GM12878 (cell line): ENCODE measurements around the gene LIMCH1. TPM values are rescaled to one million over a fixed set of nuclear protein-coding genes. Genes with fewer than 3 reads are reported as not detected.

Experiments used
- ATAC-seq: fragments of 200-7000 bp; cut with Tn5 transposase; 3 replicates; pipeline ENCODE4 v1.9.1; 2020; ENCODE audit warnings: mild to moderate bottlenecking, moderate library complexity
- BruUV-seq: library from RNA; stranded (reverse); fragments of 400-500 nt; replicated peaks from 2 replicates; lab custom pipeline; 2021; lab: Mats Ljungman, UMichigan
- CTCF ChIA-PET: fragments of 300-600 bp; sonication (Branson Sonifier 250); formaldehyde crosslinking; extraction: SDS; loops from one replicate; lab custom pipeline; 2021; ENCODE audit warnings: inconsistent platforms; lab: Yijun Ruan, JAX
- POLR2A ChIA-PET: fragments of 350-600 bp; formaldehyde crosslinking; extraction: SDS; loops from one replicate; lab custom pipeline; 2021; ENCODE audit warnings: inconsistent platforms; lab: Charles Lee
- RAD21 ChIA-PET: fragments of 300-600 bp; sonication (Branson Sonifier 250); formaldehyde crosslinking; loops from one replicate; lab custom pipeline; 2023; ENCODE audit warnings: antibody characterized with exemption; ENCODE audit not compliant: unreplicated experiment; lab: Charles Lee
- SMC1A ChIA-PET: fragments of 300-600 bp; sonication (Branson Sonifier 250); formaldehyde crosslinking; loops from one replicate; lab custom pipeline; 2023; ENCODE audit not compliant: unreplicated experiment, uncharacterized antibody; lab: Charles Lee
- DNase-seq: peaks from one replicate; pipeline ENCODE4 v3.0.0-alpha.2; 2011; ENCODE audit warnings: low read depth, low spot score
- FAIRE-seq: peaks from 3 replicates; lab custom pipeline; 2011; peaks lifted over from hg19 to GRCh38; lab: Jason Lieb, UNC
- H2AFZ ChIP-seq: 2 replicates; pipeline ENCODE4 v1.6.0; 2011; ENCODE audit warnings: low read depth, low read length, control low read depth; ENCODE audit not compliant: control insufficient read depth
- H3K27ac ChIP-seq: 2 replicates; pipeline ENCODE4 v1.5.1; 2011; ENCODE audit warnings: control low read depth; ENCODE audit not compliant: control insufficient read depth, insufficient read depth
- H3K27me3 ChIP-seq, 2 experiments: replicated peaks in 1 of 2; 2 replicates each; pipeline versions ENCODE4 v1.6.0 to v1.6.1; 2011; ENCODE audit warnings: low read length in 1 of 2; ENCODE audit not compliant: control insufficient read depth in 2 of 2, insufficient read depth in 2 of 2
- H3K36me3 ChIP-seq, 2 experiments: 2 replicates each; pipeline ENCODE4 v1.5.1; 2011; ENCODE audit warnings: low read length in 1 of 2; ENCODE audit not compliant: control insufficient read depth in 2 of 2, insufficient read depth in 2 of 2
- H3K4me1 ChIP-seq: 2 replicates; pipeline ENCODE4 v1.6.1; 2011; ENCODE audit warnings: mild to moderate bottlenecking, low read length, moderate library complexity, mixed read lengths; ENCODE audit not compliant: control insufficient read depth, insufficient read depth
- H3K4me2 ChIP-seq: 2 replicates; pipeline ENCODE4 v1.6.0; 2011; ENCODE audit warnings: control low read depth; ENCODE audit not compliant: control insufficient read depth, insufficient read depth
- H3K4me3 ChIP-seq: fragments of 200-600 bp; sonication (generic); 2 replicates; pipeline ENCODE4 v1.5.1; 2016
- H3K79me2 ChIP-seq: 2 replicates; pipeline ENCODE4 v1.6.0; 2011; ENCODE audit warnings: low read length; ENCODE audit not compliant: control insufficient read depth, insufficient read depth
- H3K9ac ChIP-seq: 2 replicates; pipeline ENCODE4 v1.8.0; 2011; ENCODE audit warnings: low read length, control low read depth, mixed read lengths; ENCODE audit not compliant: control insufficient read depth, insufficient read depth
- H3K9me3 ChIP-seq: replicated peaks from 3 replicates; pipeline ENCODE4 v1.5.1; 2011; ENCODE audit warnings: mild to moderate bottlenecking, low read length; ENCODE audit not compliant: control insufficient read depth, insufficient read depth
- H4K20me1 ChIP-seq: 2 replicates; pipeline ENCODE4 v1.6.0; 2011; ENCODE audit not compliant: control insufficient read depth, insufficient read depth
- BRCA1 ChIP-seq: IDR thresholded peaks from 2 replicates; pipeline ENCODE4 v1.6.1; 2011; ENCODE audit warnings: low read depth, low read length, improper control_type of control experiment
- DPF2 ChIP-seq: fragments of 450-650 bp; IDR thresholded peaks from 2 replicates; pipeline ENCODE4 v1.6.1; 2017; ENCODE audit warnings: mild to moderate bottlenecking
- E4F1 ChIP-seq: fragments of 450-650 bp; IDR thresholded peaks from 2 replicates; pipeline ENCODE4 v1.6.1; 2018; ENCODE audit warnings: borderline replicate concordance, mild to moderate bottlenecking; ENCODE audit not compliant: partially characterized antibody
- IRF5 ChIP-seq: fragments of 450-650 bp; IDR thresholded peaks from 2 replicates; pipeline ENCODE4 v1.6.1; 2017; ENCODE audit warnings: borderline replicate concordance
- NFIC ChIP-seq: IDR thresholded peaks from 2 replicates; pipeline ENCODE4 v1.6.1; 2012; ENCODE audit warnings: low read depth, mild to moderate bottlenecking, inconsistent platforms, low read length, moderate library complexity
- NRF1 ChIP-seq: conservative IDR thresholded peaks from 2 replicates; pipeline ENCODE4 v1.6.1; 2011; ENCODE audit warnings: mild to moderate bottlenecking, low read depth, low read length, improper control_type of control experiment
- RELB ChIP-seq: fragments of 450-650 bp; IDR thresholded peaks from 2 replicates; pipeline ENCODE4 v1.6.1; 2017; ENCODE audit warnings: low read depth, mild to moderate bottlenecking, moderate library complexity
- SMC3 ChIP-seq: IDR thresholded peaks from 2 replicates; pipeline ENCODE4 v1.6.1; 2011; ENCODE audit warnings: low read length, improper control_type of control experiment, borderline replicate concordance
- TCF3 ChIP-seq: IDR thresholded peaks from 2 replicates; pipeline ENCODE4 v1.6.1; 2012; ENCODE audit warnings: low read depth, mild to moderate bottlenecking, low read length, borderline replicate concordance; ENCODE audit not compliant: insufficient read depth
- WRNIP1 ChIP-seq: IDR thresholded peaks from 2 replicates; pipeline ENCODE4 v1.6.1; 2011; ENCODE audit warnings: low read depth, low read length, improper control_type of control experiment, borderline replicate concordance
- YBX1 ChIP-seq: fragments of 450-650 bp; IDR thresholded peaks from 2 replicates; pipeline ENCODE4 v1.6.1; 2016; ENCODE audit warnings: antibody characterized with exemption
- WGBS: methylation state at CpG from one replicate; pipeline ENCODE4 v1.1.6; 2016; ENCODE audit warnings: low lambda C conversion rate; ENCODE audit not compliant: insufficient replicate concordance, insufficient coverage; ENCODE audit errors: missing lambda C conversion rate; 5-methylcytosine and 5-hydroxymethylcytosine counted together
- in situ Hi-C: fragments of 300-500 bp; cut with MboI; formaldehyde crosslinking; loops from 9 replicates; pipeline ENCODE4 v1.14.3; 2018; ENCODE audit warnings: mixed read lengths
- intact Hi-C: fragments of 100-400 bp; cut with micrococcal nuclease; formaldehyde crosslinking; loops from one replicate; pipeline ENCODE4 v1.14.2; 2022; ENCODE audit not compliant: unreplicated experiment
- polyA plus RNA-seq, 11 experiments: library from polyadenylated mRNA; depleted of rRNA in 4 of 11; unstranded in 6 of 11; stranded (reverse) in 5 of 11; fragments of >200 nt; fragmentation: Nextera tagmentation in 4 of 11; fragmentation: Illumina TruSeq in 1 of 11; extraction: Ambion mirVana in 4 of 11; extraction: Trizol in 1 of 11; gene quantifications; 1 replicate in 1 of 11; 2 replicates in 10 of 11; pipeline versions ENCODE4 v1.2.1 to v1.2.3, GENCODE V29; 2011 to 2016; ENCODE audit warnings: inconsistent platforms in 2 of 11, missing spikeins in 2 of 11, low read depth in 1 of 11
- total RNA-seq, 4 experiments: library from RNA; depleted of rRNA in 3 of 4; stranded (reverse); fragments of >200 nt in 3 of 4; fragmentation: Illumina TruSeq in 1 of 4; extraction: Trizol in 1 of 4; gene quantifications; 2 replicates each; pipeline versions ENCODE4 v1.2.1 to v1.2.3, GENCODE V29; 2013 to 2021

LIMCH1 gene
- total and polyA plus RNA-seq, 10 of the 15 experiments (the other 5 are each of a cell fraction or from before 2014, with no cell fraction given) = 0.07 to 0.15 TPM; not detected in 8

- ChIA-PET SMC1A (no interaction called here), POLR2A (no interaction called here)
- no peaks in the 10 kb centered on the region for H3K4me1 ChIP-seq
- intact Hi-C loops = no loop called here
- TF ChIP-seq NRF1 = no peak
- TF ChIP-seq RELB = no peak
- no peak for TF ChIP-seq SMC3
- no peak for TF ChIP-seq IRF5
- TF ChIP-seq TCF3 = no peak
- no peak for TF ChIP-seq E4F1
- TF ChIP-seq DPF2 = no peak
- no peak for TF ChIP-seq WRNIP1
- TF ChIP-seq BRCA1 = no peak
- TF ChIP-seq NFIC = no peak
- TF ChIP-seq YBX1 = no peak
- TF ChIP-seq, all 136 proteins: peak for 0
- H3K27ac ChIP-seq = no peak overlapping the region
- H3K36me3 ChIP-seq = no peaks in the 10 kb centered on the region
- BruUV-seq = no TSS peak
- H4K20me1 ChIP-seq = no peaks in the 10 kb centered on the region
- H3K79me2 ChIP-seq = no peaks in the 10 kb centered on the region
- WGBS = 28% methylated on average over 2 of the region's 2 CpGs
- ChIA-PET RAD21 (no interaction called here), CTCF (no interaction called here)
- no peak for FAIRE-seq
- H2AFZ ChIP-seq = no peak overlapping the region
- no peak overlapping the region for H3K4me3 ChIP-seq
- no peak overlapping the region for H3K4me2 ChIP-seq
- 0 out of 4 replicates have a peak, but pooled peaks cover 0 to 2% of the 10 kb centered on the region in 2 experiments for H3K27me3 ChIP-seq
- no peak for DNase-seq
- ATAC-seq = no peak
- in situ Hi-C loops = no loop called here
- H3K9me3 ChIP-seq = no peaks in the 10 kb centered on the region
- H3K9ac ChIP-seq = no peak overlapping the region
Observed at GRCh38 chr4:41681054-41681453, 143.1 kb downstream of the LIMCH1 start.
